GM12878 (cell line): ENCODE results near the gene MTR.

Experiments used
- JUND ChIP-seq: IDR thresholded peaks from 2 replicates; pipeline ENCODE4 v1.6.1; 2012; ENCODE audit warnings: low read depth, mild to moderate bottlenecking, low read length, improper control_type of control experiment, moderate library complexity
- MTA3 ChIP-seq: IDR thresholded peaks from 2 replicates; pipeline ENCODE4 v1.6.1; 2012; ENCODE audit warnings: low read length, inconsistent platforms, borderline replicate concordance
- PAX8 ChIP-seq: fragments of 450-650 bp; IDR thresholded peaks from 2 replicates; pipeline ENCODE4 v1.6.1; 2017; ENCODE audit warnings: mild to moderate bottlenecking, moderate library complexity
- POLR2A ChIP-seq: IDR thresholded peaks from 2 replicates; pipeline ENCODE4 v1.6.1; 2011; ENCODE audit warnings: low read depth, mild to moderate bottlenecking, low read length
- RCOR1 ChIP-seq: conservative IDR thresholded peaks from 2 replicates; pipeline ENCODE4 v1.6.1; 2012; ENCODE audit warnings: low read depth, low read length, improper control_type of control experiment
- SIN3A ChIP-seq: IDR thresholded peaks from 2 replicates; pipeline ENCODE4 v1.6.1; 2012; ENCODE audit warnings: low read depth, low read length, improper control_type of control experiment
- TAF1 ChIP-seq: IDR thresholded peaks from 2 replicates; pipeline ENCODE4 v1.6.1; 2011; ENCODE audit warnings: mild to moderate bottlenecking, low read depth, low read length, borderline replicate concordance
- TF ChIP-seq, protein P1 (sequence below): IDR thresholded peaks from 2 replicates; pipeline ENCODE4 v1.6.1; 2012; ENCODE audit warnings: low read length, inconsistent platforms
- TF ChIP-seq, protein P2 (sequence below), 3 experiments: IDR thresholded peaks in 2 of 3; conservative IDR thresholded peaks in 1 of 3; 2 replicates each; pipeline ENCODE4 v1.5.1; 2011; ENCODE audit warnings: low read depth in 3 of 3, low read length in 3 of 3, mild to moderate bottlenecking in 3 of 3, control low read depth in 2 of 3, moderate library complexity in 2 of 3, inconsistent platforms in 1 of 3, mixed read lengths in 1 of 3; ENCODE audit not compliant: control insufficient read depth in 2 of 3, insufficient read depth in 1 of 3; ENCODE audit errors: extremely low read depth in 1 of 3
- TF ChIP-seq, protein P3 (sequence below): fragments of 450-650 bp; conservative IDR thresholded peaks from 2 replicates; pipeline ENCODE4 v1.6.1; 2017; ENCODE audit warnings: mild to moderate bottlenecking, moderate library complexity
- TF ChIP-seq, protein P4 (sequence below): fragments of 450-650 bp; IDR thresholded peaks from 2 replicates; pipeline ENCODE4 v1.6.1; 2017; ENCODE audit warnings: mild to moderate bottlenecking

DNA sequence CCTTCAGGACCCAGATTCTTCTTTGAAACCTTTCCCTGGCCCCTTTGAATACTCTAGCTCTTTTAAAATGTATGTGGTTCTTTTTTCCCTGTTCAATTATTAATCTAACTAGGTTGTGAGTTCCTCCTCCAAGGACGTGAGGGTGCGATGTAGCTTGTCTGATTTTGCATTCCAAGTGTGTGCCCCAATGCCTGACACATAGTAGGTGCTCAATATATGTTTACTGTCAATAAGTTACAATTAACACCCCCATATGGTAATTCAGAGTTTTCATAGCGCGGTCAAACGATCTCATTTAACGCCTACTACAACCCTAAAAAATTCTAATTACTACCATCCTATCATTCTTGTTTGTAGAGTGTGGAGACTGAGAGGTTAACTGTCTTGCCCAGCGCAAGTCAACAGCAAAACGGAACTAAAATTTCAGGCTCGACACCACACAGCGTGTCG lies 482 bp upstream of the MTR start:
- TF ChIP-seq MTA3 (no peak), JUND (no peak), SIN3A (no peak), POLR2A (no peak), TAF1 (no peak), PAX8 (no peak), RCOR1 (no peak)
- TF ChIP-seq, protein P1, sequence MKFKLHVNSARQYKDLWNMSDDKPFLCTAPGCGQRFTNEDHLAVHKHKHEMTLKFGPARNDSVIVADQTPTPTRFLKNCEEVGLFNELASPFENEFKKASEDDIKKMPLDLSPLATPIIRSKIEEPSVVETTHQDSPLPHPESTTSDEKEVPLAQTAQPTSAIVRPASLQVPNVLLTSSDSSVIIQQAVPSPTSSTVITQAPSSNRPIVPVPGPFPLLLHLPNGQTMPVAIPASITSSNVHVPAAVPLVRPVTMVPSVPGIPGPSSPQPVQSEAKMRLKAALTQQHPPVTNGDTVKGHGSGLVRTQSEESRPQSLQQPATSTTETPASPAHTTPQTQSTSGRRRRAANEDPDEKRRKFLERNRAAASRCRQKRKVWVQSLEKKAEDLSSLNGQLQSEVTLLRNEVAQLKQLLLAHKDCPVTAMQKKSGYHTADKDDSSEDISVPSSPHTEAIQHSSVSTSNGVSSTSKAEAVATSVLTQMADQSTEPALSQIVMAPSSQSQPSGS, result no peak
- TF ChIP-seq, protein P2, sequence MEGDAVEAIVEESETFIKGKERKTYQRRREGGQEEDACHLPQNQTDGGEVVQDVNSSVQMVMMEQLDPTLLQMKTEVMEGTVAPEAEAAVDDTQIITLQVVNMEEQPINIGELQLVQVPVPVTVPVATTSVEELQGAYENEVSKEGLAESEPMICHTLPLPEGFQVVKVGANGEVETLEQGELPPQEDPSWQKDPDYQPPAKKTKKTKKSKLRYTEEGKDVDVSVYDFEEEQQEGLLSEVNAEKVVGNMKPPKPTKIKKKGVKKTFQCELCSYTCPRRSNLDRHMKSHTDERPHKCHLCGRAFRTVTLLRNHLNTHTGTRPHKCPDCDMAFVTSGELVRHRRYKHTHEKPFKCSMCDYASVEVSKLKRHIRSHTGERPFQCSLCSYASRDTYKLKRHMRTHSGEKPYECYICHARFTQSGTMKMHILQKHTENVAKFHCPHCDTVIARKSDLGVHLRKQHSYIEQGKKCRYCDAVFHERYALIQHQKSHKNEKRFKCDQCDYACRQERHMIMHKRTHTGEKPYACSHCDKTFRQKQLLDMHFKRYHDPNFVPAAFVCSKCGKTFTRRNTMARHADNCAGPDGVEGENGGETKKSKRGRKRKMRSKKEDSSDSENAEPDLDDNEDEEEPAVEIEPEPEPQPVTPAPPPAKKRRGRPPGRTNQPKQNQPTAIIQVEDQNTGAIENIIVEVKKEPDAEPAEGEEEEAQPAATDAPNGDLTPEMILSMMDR (IDR thresholded peaks at IDR 0.05 in 2 of 3, conservative IDR thresholded peaks at IDR 0.05 in 1 of 3; ENCODE audit: control insufficient read depth in 2 of 3, extremely low read depth in 1 of 3, insufficient read depth in 1 of 3, low read depth in 3 of 3, low read length in 3 of 3), result no peak
- TF ChIP-seq, protein P3, sequence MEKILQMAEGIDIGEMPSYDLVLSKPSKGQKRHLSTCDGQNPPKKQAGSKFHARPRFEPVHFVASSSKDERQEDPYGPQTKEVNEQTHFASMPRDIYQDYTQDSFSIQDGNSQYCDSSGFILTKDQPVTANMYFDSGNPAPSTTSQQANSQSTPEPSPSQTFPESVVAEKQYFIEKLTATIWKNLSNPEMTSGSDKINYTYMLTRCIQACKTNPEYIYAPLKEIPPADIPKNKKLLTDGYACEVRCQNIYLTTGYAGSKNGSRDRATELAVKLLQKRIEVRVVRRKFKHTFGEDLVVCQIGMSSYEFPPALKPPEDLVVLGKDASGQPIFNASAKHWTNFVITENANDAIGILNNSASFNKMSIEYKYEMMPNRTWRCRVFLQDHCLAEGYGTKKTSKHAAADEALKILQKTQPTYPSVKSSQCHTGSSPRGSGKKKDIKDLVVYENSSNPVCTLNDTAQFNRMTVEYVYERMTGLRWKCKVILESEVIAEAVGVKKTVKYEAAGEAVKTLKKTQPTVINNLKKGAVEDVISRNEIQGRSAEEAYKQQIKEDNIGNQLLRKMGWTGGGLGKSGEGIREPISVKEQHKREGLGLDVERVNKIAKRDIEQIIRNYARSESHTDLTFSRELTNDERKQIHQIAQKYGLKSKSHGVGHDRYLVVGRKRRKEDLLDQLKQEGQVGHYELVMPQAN, result no peak
- TF ChIP-seq, protein P4, sequence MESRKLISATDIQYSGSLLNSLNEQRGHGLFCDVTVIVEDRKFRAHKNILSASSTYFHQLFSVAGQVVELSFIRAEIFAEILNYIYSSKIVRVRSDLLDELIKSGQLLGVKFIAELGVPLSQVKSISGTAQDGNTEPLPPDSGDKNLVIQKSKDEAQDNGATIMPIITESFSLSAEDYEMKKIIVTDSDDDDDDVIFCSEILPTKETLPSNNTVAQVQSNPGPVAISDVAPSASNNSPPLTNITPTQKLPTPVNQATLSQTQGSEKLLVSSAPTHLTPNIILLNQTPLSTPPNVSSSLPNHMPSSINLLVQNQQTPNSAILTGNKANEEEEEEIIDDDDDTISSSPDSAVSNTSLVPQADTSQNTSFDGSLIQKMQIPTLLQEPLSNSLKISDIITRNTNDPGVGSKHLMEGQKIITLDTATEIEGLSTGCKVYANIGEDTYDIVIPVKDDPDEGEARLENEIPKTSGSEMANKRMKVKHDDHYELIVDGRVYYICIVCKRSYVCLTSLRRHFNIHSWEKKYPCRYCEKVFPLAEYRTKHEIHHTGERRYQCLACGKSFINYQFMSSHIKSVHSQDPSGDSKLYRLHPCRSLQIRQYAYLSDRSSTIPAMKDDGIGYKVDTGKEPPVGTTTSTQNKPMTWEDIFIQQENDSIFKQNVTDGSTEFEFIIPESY, result no peak
